GM21737 (cell line): ENCODE measurements around the gene USP40.

Experiments
- ATAC-seq: cut with Tn5 transposase; IDR thresholded peaks from one replicate; pipeline ENCODE4 v1.9.1; 2021; ENCODE audit warnings: mild to moderate bottlenecking, moderate library complexity; ENCODE audit not compliant: unreplicated experiment

The USP40 gene

DNA sequence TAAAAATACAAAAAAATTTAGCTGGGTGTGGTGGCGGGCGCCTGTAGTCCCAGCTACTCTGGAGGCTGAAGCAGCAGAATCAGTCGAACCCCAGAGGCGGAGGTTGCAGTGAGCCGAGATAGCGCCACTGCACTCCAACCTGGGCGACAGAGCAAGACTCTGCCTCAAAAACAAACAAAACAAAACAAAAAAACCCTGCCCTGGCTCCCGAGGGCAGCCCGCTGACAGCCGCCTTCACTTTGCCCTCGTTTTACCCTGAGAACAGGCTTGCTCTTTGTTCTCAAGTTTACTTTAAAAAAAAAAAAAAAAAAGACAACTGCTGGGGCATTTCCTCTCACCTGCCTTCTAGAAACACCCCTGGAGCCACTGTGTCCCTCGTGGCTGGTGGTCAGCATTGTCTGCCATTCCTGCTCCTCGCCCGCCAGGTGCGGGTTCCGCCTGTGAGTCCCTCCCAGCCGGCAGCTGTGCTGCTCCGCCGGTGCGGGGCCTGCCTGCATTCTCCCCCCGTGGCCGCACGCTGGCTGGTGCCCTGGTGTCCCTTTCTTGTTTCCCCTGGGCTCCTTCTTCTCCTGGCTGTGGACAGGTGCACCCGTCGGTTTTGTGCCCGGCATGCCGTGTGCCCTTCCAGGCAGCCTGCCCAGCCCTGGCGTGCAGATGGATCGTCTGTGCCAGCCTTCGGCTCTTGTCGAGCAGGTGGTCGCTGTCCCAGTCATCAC, 105.7 kb downstream of the USP40 start:
- no peak for ATAC-seq

GRCh38 chr2:233459426-233459825, 107.2 kb downstream of the USP40 start:
- no peak for ATAC-seq

- no peak for ATAC-seq
Observed at GRCh38 chr2:233458826-233459225, 107.8 kb downstream of the USP40 start.

- ATAC-seq: no peak
Observed at GRCh38 chr2:233458031-233458610, 108.5 kb downstream of the USP40 start.

DNA sequence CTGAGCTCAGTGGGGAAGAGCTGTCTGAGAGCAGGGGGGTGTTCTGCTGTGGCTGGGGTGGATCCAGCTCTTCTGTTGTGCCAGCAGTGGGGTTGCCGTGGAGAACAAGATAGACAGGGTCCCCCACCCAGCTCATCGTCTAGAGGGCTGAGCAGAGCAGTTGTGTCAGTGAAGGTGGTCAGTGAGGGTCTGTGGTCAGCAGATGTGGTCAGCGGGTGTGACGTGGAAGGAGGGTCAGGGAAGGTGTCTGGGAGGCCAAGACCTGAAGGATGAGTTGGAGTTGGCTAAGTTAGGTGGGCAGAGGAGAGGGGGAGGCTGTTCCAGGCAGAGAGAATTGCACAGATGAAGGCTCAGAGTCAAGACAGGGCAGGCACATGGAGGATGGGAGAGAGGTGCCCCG, 109.2 kb downstream of the USP40 start:
- no peak for ATAC-seq

GRCh38 chr2:233456934-233457333, 109.6 kb downstream of the USP40 start:
- no peak for ATAC-seq

DNA sequence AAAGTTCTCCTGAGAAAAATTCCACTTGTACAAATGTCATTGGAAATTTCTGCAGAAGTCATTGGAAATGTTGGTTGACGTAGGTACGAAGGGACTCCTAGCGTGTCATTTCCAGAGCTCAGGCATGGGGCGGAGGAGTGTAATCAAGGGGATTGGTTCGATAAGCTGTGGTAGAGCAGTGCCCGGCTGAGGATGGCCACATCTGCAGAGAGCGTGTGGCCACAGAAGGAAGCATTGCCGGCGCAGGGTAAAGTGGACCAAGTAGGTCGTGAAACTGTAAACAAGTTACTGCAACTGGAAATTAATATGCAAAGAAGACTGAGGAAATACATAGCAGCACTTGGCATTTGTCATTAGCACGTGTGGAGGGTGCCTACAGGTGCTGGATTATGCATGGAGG, 110.5 kb downstream of the USP40 start:
- ATAC-seq: no peak

- no peak for ATAC-seq
Observed at GRCh38 chr2:233455491-233455890, 111.1 kb downstream of the USP40 start.

- no peak for ATAC-seq
Observed at GRCh38 chr2:233455006-233455405, 111.6 kb downstream of the USP40 start.

GRCh38 chr2:233453916-233454315, 112.7 kb downstream of the USP40 start:
- ATAC-seq: no peak

DNA sequence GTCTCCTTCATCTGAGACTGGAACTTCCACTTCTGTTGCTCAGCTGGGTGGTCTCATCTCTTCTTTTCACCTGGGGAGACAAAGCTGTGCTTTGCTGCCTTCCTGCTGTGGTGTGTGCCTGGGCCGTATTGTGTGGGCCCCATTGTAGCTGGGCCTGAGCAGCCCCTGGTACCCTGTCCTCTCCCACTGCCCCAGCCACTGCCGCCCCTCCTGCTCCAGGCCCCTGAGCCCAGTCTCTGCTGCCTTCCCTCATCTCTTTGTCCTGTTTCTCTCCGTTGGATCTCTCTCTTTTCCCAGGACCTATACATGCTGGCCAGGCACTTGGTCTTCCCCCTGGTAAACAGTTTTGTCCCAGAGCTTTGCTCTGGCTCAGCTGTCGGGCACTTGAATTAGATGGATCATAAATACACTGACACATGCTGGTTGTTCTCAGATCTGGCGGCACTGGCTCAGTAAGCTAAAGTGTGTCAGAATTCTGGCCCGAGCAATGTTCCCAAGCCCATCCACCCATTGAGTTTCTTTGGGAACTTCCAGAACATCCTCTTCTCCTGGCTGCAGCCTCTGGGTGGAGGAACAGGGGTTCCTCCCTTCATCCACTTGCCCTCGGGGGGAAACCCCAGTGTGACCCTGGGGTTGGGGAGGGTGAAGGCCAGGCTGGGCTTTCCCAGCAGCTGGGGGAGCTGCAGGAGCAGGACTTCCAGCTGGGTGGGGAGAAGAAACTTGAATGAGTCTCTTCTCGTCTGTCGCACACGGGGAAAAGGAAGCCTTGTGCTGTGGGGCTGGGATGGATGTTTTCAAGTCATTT, 113.3 kb downstream of the USP40 start:
- ATAC-seq: no peak

GRCh38 chr2:233451950-233452349, 114.6 kb downstream of the USP40 start:
- ATAC-seq: no peak

GRCh38 chr2:233450864-233451575, 115.6 kb downstream of the USP40 start:
- ATAC-seq: no peak

- no peak for ATAC-seq
Observed at GRCh38 chr2:233449921-233450863, 116.4 kb downstream of the USP40 start.

DNA sequence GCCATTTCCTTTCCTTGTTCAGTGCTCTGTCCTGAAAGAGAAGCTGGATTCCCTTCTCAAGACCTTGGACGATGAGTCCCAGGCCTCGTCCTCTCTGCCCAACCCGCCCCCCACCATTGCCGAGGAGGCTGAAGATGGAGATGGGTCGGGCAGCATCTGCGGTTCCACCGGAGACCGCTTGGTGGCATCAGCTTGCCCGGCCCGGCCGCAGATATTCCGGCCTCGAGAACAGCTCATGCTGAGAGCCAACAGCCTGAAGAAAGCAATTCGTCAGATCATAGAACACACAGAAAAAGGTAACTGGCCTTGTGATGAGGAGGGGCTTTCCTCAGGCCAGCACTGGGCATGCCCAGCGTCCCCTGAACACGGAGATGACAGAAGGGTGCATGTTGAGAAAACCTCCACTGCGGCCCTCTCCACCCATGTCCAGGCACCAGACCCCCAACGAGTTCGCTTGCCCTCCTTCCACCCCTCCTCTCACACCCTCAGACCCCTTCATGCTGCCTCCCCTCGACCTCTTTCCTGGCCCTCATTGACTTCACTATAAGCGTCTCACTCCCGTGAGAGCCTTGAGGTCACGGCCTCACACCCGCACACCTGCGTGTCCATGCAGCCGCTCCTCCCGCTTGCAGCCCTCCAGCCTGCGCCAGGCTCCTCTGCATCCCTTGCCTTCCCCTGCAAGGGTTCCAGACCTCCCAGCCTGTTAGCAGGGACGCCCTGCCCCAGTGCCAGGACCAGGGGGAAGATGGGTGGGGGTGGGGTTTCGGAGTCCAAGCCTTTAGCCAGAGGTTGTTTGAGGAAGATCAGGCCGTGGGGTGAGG, 117.3 kb downstream of the USP40 start:
- ATAC-seq: no peak

- ATAC-seq: no peak
Observed at GRCh38 chr2:233448575-233448974, 118.0 kb downstream of the USP40 start.

DNA sequence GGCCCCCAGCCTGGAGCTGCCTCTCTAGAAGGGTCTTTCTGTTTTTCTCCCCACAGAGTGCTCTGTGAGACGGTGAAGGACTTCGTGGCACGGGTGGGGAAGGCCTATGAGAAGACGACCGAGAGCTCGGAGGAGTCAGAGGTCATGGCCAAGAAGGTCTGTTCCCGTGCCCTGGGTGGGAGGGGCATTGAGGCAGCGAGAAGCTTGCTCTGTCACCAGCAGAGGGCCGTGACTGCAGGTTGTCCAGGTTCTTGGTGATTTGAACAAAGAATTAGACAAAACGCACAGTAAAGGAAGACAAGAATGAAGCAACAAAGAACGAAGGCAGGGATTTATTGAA, 118.4 kb downstream of the USP40 start:
- no peak for ATAC-seq

DNA sequence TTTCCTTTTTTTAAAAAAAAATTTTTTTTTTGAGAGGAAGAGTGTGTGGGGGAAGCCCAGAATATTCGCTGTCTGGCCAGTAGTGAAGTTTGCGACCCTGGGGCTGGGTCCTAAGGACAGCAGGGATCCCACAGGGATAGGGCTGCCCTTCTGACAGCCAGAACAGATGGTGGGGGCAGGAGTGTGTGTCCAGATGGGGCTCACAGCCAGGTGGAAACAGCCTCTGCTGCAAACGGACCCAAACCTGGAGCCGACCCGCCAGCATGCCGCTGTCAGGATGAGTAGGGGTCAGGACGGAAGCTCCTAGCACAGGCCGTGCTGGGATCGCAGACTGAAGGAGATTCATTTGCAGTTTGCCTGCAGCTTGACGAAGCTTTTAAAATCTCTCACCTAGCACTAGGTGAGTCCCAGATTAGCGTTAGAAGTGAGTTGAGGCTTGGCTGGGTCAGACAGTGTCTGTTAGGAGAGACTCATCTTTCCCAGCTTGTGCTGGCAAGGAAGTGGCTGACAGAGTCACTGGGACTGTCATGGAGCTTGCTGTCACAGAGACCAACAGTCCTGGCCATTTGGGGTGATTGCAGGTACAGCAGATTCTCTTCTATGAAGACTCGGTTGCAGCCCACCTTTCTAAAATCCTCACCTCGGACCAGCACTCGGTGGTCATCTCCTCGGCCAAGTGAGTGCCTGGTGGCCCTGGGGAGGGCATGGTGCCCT, 118.9 kb downstream of the USP40 start:
- ATAC-seq: no peak
